ENCODE results near the gene MIDN. TPM values are rescaled to one million over a fixed set of nuclear protein-coding genes. Genes with fewer than 3 reads are reported as not detected.

MIDN gene
- total and polyA plus RNA-seq, 10 of the 15 experiments (the other 5 are each of a cell fraction or from before 2014, with no cell fraction given), result 0.38 to 51.5 (median 7.2) TPM

- TF ChIP-seq REST (IDR thresholded peaks at IDR 0.05; ENCODE audit: low read depth, low read length) (no peak), ZBTB33 (IDR thresholded peaks at IDR 0.05) (no peak), SPI1 (IDR thresholded peaks at IDR 0.05; ENCODE audit: borderline replicate concordance, insufficient read depth, low read depth, low read length) (peak; percentile 49; the same call in 1 of the 2 replicates), EZH2 (IDR thresholded peaks at IDR 0.05; ENCODE audit: borderline replicate concordance, control insufficient read depth, low read depth, low read length) (no peak), PKNOX1 (IDR thresholded peaks at IDR 0.05) (no peak), SMAD1 (IDR thresholded peaks at IDR 0.05; ENCODE audit: low read depth, partially characterized antibody) (no peak), CREB1 (IDR thresholded peaks at IDR 0.05; ENCODE audit: low read depth) (no peak), BHLHE40 (IDR thresholded peaks at IDR 0.05; ENCODE audit: borderline replicate concordance in 1 of 2, low read depth in 2 of 2, low read length in 1 of 2) (peak; percentile 14 to 70; a peak in 2 of 4 replicates), MXI1 (IDR thresholded peaks at IDR 0.05; ENCODE audit: low read depth, low read length) (0 out of 2 replicates have a peak, but pooled peaks have one; percentile 35), BCL3 (IDR thresholded peaks at IDR 0.05; ENCODE audit: borderline replicate concordance, insufficient read depth, low read depth, low read length, poor library complexity, severe bottlenecking) (no peak), SMC3 (IDR thresholded peaks at IDR 0.05; ENCODE audit: borderline replicate concordance, low read length) (no peak), ELK1 (IDR thresholded peaks at IDR 0.05; ENCODE audit: low read depth, low read length) (0 out of 2 replicates have a peak, but pooled peaks have one; percentile 39), CBX5 (IDR thresholded peaks at IDR 0.05; ENCODE audit: low read depth) (no peak), KDM1A (IDR thresholded peaks at IDR 0.05; ENCODE audit: borderline replicate concordance) (no peak), POU2F2 (IDR thresholded peaks at IDR 0.05; ENCODE audit: borderline replicate concordance, low read depth, low read length) (no peak), JUNB (IDR thresholded peaks at IDR 0.05) (peak; percentile 23; the same call in 1 of the 2 replicates), PAX5 (IDR thresholded peaks at IDR 0.05; ENCODE audit: borderline replicate concordance, low read depth, low read length) (no peak), RUNX3 (IDR thresholded peaks at IDR 0.05; ENCODE audit: low read length) (peak; percentile 42; the same call in 1 of the 2 replicates), ZZZ3 (IDR thresholded peaks at IDR 0.05; ENCODE audit: control insufficient read depth, insufficient read length, low read depth) (no peak), BRCA1 (IDR thresholded peaks at IDR 0.05; ENCODE audit: low read depth, low read length) (no peak)
Measured at GRCh38 chr19:1252821-1253513, 4.6 kb downstream of the MIDN start (continued).

Data from GM12878 (cell line).